Measurements from ENCODE around the gene TCN2.

DNA sequence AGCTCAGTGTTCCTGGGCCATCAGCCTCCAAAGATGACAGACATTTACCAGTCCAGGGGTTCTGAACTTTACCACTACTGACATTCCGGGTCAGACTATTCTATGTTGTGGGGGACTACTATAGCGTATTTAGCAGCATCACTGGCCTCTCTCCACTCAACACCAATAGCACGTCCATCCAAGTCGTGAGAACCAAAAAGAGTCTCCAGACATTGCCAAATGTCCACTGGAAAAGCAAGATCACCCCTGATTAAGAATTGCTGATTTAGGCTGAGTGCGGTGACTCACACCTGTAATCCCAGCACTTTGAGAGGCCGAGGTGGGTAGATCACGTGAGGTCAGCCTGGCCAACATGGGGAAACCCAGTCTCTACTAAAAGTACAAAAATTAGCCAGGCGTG lies 20.6 kb upstream of the TCN2 start:
- TF ChIP-seq, protein P1, sequence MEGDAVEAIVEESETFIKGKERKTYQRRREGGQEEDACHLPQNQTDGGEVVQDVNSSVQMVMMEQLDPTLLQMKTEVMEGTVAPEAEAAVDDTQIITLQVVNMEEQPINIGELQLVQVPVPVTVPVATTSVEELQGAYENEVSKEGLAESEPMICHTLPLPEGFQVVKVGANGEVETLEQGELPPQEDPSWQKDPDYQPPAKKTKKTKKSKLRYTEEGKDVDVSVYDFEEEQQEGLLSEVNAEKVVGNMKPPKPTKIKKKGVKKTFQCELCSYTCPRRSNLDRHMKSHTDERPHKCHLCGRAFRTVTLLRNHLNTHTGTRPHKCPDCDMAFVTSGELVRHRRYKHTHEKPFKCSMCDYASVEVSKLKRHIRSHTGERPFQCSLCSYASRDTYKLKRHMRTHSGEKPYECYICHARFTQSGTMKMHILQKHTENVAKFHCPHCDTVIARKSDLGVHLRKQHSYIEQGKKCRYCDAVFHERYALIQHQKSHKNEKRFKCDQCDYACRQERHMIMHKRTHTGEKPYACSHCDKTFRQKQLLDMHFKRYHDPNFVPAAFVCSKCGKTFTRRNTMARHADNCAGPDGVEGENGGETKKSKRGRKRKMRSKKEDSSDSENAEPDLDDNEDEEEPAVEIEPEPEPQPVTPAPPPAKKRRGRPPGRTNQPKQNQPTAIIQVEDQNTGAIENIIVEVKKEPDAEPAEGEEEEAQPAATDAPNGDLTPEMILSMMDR (IDR thresholded peaks at IDR 0.05), result no peak
- TF ChIP-seq POLR2A (IDR thresholded peaks at IDR 0.05), result no peak

Data from Peyer's patch (tissue), 4 donors.